GM18526 (cell line): ENCODE data around the gene APBB1.

ENCODE experiments used
- POLR2A ChIP-seq: IDR thresholded peaks from 3 replicates; pipeline ENCODE4 v1.6.1; 2011; ENCODE audit not compliant: insufficient read length; ENCODE audit errors: extremely low read depth

APBB1 gene

DNA sequence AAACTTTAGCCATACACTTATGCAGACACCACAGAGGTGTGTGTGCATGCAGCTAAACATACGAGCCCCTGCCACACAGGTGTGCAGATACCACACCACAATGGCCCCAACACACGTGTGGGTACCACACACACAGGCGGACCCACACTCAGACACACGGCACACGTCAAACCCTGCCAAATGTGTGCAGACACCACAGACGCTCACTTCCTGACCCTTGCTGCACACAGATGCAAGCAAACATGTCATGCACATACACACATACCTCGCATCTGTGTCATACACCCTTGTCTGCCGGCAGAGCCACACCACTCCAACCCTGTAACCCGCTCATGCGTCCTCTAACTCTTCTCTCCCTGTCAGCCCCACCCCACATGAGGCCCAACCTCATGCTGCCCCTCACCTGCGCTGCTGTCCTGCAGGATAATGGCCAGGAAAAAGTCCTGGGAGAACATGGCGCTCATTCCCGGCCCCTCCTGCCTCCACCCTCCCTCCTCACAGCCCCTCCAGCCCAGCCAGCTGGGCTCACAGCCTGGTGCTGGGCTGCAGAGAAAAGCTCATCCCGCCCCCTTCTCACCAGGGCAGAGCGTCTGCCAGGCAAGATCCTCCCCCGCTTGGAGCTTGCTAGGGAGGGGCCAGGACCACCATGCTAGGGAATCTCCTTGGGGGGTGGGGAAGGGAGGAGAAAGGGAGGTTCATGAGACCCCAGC, 14.4 kb downstream of the APBB1 start:
- TF ChIP-seq POLR2A: no peak

DNA sequence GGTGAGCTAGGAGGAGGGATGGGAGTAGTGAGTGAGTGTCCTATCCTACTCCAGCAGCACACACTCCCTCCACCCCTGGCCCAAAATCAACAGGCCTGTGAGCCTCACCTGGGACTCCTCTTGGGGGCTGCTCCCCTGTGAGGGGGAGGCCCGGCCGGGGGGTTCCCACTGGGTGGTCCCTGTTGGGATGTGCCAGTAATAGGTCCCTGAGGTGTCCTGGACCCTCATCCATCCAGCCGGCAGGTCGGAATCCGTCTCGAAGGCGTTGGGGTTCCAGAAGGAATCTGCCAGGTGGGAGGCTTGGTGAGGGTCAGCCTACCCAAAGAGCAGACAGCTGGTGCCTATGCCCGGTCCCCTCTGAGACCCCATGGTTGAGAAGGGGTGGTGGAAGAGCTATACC, 15.4 kb downstream of the APBB1 start:
- TF ChIP-seq POLR2A: no peak

DNA sequence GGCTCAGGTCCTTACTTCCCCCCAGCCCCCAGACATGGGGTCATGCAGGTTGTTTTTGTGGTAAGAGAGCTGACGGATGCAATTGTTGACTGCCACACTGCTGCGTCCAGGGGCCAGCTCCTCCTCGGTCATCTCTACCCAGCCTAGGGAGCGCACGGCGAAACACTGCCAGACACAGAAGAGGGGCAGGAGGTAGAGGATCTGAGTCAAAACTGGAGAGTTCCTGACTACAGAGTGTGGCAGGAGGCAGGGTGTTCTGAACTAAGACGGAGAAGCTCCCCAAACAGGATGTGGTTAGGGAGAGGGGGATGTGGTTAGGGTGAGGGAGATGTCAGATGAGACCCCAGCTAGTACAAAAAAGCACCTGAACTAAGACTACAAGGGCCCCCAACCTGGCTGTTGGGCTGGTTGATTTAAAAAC, 16.3 kb downstream of the APBB1 start:
- no peak for TF ChIP-seq POLR2A

DNA sequence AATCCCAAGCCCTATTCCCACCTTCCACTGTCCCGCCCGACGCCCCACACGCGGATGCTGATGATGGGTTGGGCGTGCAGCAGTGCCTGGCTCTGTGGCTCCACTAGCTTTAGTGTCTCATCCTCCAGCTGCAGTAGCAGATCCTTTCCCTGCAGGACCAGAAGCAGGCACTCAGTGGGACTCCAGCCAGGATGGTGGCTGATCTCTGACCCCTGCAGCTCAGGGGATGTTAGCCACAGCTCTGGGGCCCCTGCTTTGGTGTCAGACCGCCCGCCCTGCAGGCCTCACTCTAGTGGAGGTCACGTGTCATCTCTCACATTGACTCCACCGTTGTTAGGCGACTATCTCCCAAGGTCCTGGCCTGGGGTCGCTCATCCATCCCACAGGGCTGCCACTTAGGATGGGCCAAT, 16.8 kb downstream of the APBB1 start:
- no peak for TF ChIP-seq POLR2A

DNA sequence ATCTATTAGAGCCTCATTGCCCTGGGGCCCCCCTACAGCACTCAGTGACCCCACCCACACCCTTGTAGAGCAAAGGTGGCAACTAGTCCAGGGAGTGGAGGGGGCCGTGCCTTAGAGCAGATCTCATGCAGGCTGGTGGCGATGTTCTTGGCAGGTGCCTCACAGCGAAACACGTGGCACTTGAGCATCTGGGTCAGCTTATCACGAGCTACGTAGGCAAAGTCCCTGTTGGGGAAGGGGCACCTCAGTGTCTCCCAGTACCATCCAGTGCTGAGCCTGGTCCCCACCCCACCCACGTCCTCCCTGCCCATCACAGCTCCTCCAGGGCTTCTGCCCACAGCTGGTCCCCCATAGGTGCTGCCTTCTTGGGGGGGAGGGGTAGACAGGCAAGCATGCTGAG, 17.4 kb downstream of the APBB1 start:
- TF ChIP-seq POLR2A: no peak

DNA sequence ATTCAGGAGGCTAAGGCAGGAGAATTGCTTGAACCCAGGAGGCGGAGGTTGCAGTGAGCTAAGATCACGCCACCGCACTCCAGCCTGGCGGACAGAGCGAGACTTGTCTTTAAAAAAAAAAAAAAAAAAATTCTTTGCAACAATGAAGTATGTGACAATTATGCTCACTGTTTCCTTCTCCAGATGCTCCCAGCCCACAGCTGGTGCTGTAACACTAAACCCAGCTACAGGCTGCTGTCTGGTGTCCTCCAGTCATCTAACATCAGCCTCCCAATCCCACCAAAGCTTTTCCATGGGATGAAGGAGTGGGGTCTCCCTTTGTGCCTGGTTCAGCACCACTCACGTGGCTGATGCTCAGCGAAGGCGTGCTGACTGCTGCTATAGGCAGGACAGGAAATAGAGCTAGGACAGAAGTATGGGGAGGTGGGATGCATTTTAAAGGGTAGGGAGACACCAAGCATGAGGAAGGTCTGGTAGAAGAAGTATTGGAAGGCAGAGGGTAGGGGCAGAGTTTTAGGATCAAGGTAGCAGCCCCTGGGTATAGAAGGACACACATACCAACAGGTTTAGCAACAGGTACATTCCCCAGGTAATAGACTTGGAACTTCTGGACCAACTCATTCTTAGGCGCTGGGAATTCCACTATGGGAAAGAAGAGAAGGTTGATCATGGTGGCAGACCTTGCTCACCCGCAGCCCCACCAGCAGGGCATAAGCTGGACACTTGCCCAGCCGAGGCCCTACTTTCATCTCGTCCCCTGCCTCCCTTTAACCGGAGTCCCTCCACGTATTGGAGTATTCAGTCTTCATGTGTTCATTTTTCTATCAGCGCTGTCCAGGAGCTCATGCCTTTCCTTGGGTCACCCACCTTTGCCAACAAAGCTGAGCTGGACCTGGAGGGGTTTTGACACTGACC, 18.2 kb downstream of the APBB1 start:
- no peak for TF ChIP-seq POLR2A

DNA sequence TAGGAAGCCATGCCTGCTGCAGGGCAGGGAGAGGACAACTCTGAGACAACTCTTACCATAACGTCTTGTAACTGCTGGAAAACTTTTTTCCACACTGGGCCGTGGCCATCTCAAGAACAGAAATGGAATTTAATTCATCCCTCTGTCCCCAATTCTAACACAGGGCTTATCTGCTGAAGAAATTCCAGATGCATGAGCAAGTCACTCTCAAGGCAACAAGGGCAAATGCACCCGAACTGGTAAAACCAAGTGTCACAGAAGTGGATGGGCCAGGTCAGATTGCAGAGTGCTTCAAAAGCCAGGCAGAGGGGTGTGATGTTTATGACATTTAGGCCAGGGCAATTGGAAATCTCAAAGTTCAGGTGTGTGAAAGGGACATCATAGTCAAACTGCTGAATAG, 21.3 kb downstream of the APBB1 start:
- no peak for TF ChIP-seq POLR2A

DNA sequence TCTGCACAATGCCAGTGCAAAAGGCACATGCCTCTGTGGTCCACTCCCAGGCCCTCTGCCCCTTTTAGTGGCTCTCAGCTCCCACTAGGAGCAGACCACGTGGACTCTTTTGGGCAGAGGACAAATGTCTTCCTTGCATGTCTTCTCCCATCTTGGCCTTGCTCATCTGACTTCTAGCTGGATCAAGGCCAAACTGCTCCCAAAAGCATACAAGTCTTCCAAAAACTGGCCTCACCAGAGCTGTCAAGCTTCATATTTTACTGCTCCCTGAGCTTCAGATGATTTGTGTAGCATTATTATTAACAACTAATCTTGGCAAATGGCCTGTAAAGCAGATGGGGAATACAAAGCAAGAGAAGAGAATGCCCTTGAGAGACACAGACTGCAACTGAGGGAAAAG, 21.7 kb downstream of the APBB1 start:
- no peak for TF ChIP-seq POLR2A

DNA sequence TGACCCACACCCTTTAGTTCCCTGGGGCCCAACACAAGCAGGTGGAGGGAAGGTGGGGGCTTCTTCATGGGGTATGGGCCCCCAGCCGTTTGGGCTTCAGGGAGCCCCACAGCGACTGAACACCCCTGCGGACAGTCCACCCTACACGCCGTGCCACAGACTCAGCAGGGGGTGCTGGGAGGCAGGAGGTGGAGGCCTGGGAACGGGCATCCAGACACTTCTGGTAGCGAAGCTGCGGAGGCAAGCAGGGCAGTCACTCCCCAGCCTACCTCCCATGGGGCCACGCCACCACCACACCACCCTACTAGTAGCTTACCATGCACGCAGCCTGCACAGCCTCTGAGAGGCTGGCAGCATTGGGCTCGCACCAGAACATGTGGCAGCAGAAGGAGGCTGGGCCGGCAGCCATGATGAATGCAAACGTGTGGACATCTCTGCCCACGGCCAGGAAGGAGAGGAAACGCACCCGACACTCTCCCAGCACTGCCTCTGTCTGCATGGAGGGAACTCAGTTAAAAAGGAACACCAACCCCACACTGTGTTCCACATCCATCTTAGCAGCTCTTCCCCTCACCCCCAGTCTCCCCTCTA, 23.3 kb downstream of the APBB1 start:
- no peak for TF ChIP-seq POLR2A

DNA sequence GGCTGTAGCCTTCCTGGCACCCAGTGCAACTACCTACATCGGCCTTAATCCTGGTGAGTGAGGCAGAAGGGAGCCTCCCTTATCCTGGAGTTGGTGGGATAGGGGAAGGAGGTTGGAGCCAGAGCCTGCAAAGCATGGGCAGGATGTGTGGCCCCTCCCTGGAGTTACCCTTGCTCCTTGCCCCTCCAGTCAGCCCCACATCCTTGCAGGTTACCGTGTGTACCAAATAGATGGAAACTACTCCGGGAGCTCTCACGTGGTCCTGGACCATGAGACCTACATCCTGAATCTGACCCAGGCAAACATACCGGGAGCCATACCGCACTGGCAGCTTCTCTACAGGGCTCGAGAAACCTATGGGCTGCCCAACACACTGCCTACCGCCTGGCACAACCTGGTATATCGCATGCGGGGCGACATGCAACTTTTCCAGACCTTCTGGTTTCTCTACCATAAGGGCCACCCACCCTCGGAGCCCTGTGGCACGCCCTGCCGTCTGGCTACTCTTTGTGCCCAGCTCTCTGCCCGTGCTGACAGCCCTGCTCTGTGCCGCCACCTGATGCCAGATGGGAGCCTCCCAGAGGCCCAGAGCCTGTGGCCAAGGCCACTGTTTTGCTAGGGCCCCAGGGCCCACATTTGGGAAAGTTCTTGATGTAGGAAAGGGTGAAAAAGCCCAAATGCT, 24.8 kb downstream of the APBB1 start:
- no peak for TF ChIP-seq POLR2A

DNA sequence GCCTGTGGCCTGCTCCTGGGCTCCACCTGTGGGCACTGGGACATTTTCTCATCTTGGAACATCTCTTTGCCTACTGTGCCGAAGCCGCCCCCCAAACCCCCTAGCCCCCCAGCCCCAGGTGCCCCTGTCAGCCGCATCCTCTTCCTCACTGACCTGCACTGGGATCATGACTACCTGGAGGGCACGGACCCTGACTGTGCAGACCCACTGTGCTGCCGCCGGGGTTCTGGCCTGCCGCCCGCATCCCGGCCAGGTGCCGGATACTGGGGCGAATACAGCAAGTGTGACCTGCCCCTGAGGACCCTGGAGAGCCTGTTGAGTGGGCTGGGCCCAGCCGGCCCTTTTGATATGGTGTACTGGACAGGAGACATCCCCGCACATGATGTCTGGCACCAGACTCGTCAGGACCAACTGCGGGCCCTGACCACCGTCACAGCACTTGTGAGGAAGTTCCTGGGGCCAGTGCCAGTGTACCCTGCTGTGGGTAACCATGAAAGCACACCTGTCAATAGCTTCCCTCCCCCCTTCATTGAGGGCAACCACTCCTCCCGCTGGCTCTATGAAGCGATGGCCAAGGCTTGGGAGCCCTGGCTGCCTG, 27.3 kb downstream of the APBB1 start:
- no peak for TF ChIP-seq POLR2A

DNA sequence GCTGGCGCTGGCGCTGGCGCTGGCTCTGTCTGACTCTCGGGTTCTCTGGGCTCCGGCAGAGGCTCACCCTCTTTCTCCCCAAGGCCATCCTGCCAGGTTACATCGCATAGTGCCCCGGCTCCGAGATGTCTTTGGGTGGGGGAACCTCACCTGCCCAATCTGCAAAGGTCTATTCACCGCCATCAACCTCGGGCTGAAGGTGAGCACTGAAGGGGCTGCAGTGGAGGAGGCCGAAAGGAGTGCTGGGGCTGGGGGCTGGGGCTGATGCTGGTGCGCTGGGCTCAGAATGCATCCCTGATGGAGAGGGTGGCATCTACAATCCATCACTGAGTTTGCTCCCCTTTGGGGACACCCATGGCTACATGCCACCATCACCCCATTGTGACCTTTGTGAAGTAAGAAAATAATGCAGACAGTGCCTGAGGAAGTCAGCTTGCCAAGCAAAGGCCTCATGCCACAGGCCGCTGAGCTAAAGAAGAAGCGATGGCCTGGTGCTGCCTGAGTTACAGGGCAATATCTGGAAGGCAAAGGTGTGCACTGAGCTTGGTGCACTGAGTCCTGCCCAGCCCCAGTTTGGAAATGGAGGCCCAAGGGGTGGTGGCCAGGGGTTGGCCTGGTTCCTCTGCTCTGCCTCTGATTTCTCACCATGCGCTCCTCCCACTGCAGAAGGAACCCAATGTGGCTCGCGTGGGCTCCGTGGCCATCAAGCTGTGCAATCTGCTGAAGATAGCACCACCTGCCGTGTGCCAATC, 28.0 kb downstream of the APBB1 start:
- no peak for TF ChIP-seq POLR2A

DNA sequence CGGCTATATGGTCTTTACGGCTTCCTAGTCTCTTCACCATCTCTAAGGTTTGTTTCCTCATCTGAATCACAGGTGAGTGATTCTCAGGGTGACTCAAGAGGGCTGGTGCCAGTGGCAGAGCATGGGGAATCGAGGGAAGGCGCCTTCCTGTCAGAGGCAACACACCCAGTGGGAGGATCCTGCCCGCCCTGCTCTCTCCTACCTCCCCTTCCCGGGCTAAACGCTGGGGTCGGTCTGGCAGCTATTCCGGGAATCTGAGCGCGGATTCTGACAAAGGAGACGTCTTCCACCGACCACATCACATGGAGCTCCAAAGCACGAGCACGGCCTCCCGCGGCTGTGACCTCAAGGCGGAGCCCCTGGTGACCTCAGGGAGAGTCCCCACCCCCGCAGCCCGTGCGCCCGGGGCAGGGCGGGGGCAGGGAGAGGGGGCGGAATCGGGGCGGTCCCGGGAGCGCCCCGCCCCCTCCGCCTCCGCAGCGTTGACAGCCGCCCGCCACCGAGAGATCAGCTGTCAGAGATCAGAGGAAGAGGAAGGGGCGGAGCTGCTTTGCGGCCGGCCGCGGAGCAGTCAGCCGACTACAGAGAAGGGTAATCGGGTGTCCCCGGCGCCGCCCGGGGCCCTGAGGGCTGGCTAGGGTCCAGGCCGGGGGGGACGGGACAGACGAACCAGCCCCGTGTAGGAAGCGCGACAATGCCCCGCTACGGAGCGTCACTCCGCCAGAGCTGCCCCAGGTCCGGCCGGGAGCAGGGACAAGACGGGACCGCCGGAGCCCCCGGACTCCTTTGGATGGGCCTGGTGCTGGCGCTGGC, 28.8 kb downstream of the APBB1 start, which contains the start of gene SMPD1:
SMPD1 (plus strand) TSS at position 570 of the 813 bp plus-strand sequence; CDS start at position 695, 125 bp downstream.
- TF ChIP-seq POLR2A: peak; percentile 70
